H1 (cell line): ENCODE measurements around the gene CELF1. TPM values are rescaled to one million over a fixed set of nuclear protein-coding genes. Genes with fewer than 3 reads are reported as not detected.
A peak's percentile ranks its signal among the peaks of the same experiment; 100 is the strongest.

Experiments used
- CTCF ChIA-PET: fragments of 300-600 bp; sonication (Branson Sonifier 250); formaldehyde crosslinking; loops from one replicate; lab custom pipeline; 2021; ENCODE audit not compliant: partially characterized antibody; lab: Charles Lee
- POLR2A ChIA-PET: fragments of 300-600 bp; sonication (Branson Sonifier 250); formaldehyde crosslinking; loops from one replicate; lab custom pipeline; 2021; ENCODE audit warnings: inconsistent platforms; ENCODE audit not compliant: partially characterized antibody; lab: Charles Lee
- DNase-seq, 2 experiments: peaks; one replicate each; pipeline versions ENCODE4 v3.0.0 to v3.0.0-alpha.2; 2010 to 2022; ENCODE audit warnings: low spot score in 2 of 2, low read depth in 1 of 2, mixed read lengths in 1 of 2
- FAIRE-seq: peaks from 2 replicates; lab custom pipeline; 2011; peaks lifted over from hg19 to GRCh38; lab: Jason Lieb, UNC
- H2AFZ ChIP-seq: 2 replicates; pipeline ENCODE4 v1.8.1; 2012; ENCODE audit warnings: low read length, inconsistent platforms
- H2AK5ac ChIP-seq: 2 replicates; pipeline ENCODE4 v1.6.1; 2013; ENCODE audit warnings: low read depth, low read length
- H2BK120ac ChIP-seq: replicated peaks from 2 replicates; pipeline ENCODE3; 2013; ENCODE audit warnings: low read depth, low read length, inconsistent platforms
- H2BK12ac ChIP-seq: 2 replicates; pipeline ENCODE4 v1.6.1; 2013; ENCODE audit warnings: low read depth, low read length
- H2BK15ac ChIP-seq: 2 replicates; pipeline ENCODE4 v1.6.1; 2013; ENCODE audit warnings: low read length
- H2BK20ac ChIP-seq: 2 replicates; pipeline ENCODE4 v1.6.1; 2013; ENCODE audit warnings: low read length
- H2BK5ac ChIP-seq: 2 replicates; pipeline ENCODE4 v1.6.1; 2013; ENCODE audit warnings: low read depth, low read length
- H3K14ac ChIP-seq: 2 replicates; pipeline ENCODE4 v1.6.1; 2013; ENCODE audit warnings: inconsistent platforms; ENCODE audit not compliant: insufficient read length
- H3K18ac ChIP-seq: 2 replicates; pipeline ENCODE4 v1.6.1; 2013; ENCODE audit warnings: low read length; ENCODE audit errors: extremely low read depth
- H3K23ac ChIP-seq: 2 replicates; pipeline ENCODE4 v1.6.1; 2013; ENCODE audit warnings: inconsistent platforms; ENCODE audit not compliant: insufficient read length
- H3K23me2 ChIP-seq: 2 replicates; pipeline ENCODE4 v1.6.1; 2013; ENCODE audit warnings: low read depth, low read length
- H3K27ac ChIP-seq: 2 replicates; pipeline ENCODE4 v1.6.1; 2011; ENCODE audit warnings: low read depth, low read length, inconsistent platforms
- H3K27me3 ChIP-seq, 4 experiments: replicated peaks in 1 of 4; 1 replicate in 1 of 4; 2 replicates in 3 of 4; pipeline versions ENCODE4 v1.6.1 to v1.8.1; 2011 to 2013; ENCODE audit warnings: low read length in 3 of 4, mild to moderate bottlenecking in 3 of 4, inconsistent platforms in 2 of 4, mixed read lengths in 2 of 4, moderate library complexity in 1 of 4; ENCODE audit not compliant: control insufficient read depth in 3 of 4, insufficient read depth in 3 of 4; ENCODE audit errors: extremely low read depth in 1 of 4
- H3K36me3 ChIP-seq, 4 experiments: 2 replicates each; pipeline versions ENCODE4 v1.6.1 to v1.8.1; 2011 to 2013; ENCODE audit warnings: mild to moderate bottlenecking in 4 of 4, low read length in 3 of 4, moderate library complexity in 2 of 4, control low read depth in 1 of 4, inconsistent platforms in 1 of 4; ENCODE audit not compliant: insufficient read depth in 4 of 4, control insufficient read depth in 2 of 4
- H3K4ac ChIP-seq: replicated peaks from 2 replicates; pipeline ENCODE3; 2013; ENCODE audit warnings: low read length, low read depth, mixed read lengths, inconsistent platforms; ENCODE audit not compliant: insufficient read length
- H3K4me1 ChIP-seq, 4 experiments: replicated peaks in 1 of 4; 1 replicate in 1 of 4; 2 replicates in 3 of 4; pipeline versions ENCODE4 v1.6.1 to v1.8.1; 2011 to 2013; ENCODE audit warnings: low read length in 3 of 4, inconsistent platforms in 2 of 4, mixed read lengths in 1 of 4; ENCODE audit not compliant: insufficient read depth in 4 of 4, control insufficient read depth in 3 of 4
- H3K4me2 ChIP-seq, 2 experiments: 2 replicates each; pipeline versions ENCODE4 v1.6.1 to v1.8.1; 2011 to 2013; ENCODE audit warnings: low read depth in 2 of 2, low read length in 2 of 2, control low read depth in 1 of 2, inconsistent platforms in 1 of 2, mild to moderate bottlenecking in 1 of 2; ENCODE audit not compliant: insufficient read depth in 1 of 2
- H3K4me3 ChIP-seq, 4 experiments: fragments of 200-600, 300-600 bp in 1 of 4; sonication (generic), shearing (Covaris generic), sonication (Bioruptor Twin) in 1 of 4; 2 replicates each; pipeline versions ENCODE4 v1.5.1 to v1.8.1; 2011 to 2016; ENCODE audit warnings: low read length in 4 of 4, low read depth in 3 of 4, control low read depth in 2 of 4, inconsistent platforms in 2 of 4, mild to moderate bottlenecking in 2 of 4, mixed read lengths in 1 of 4, moderate library complexity in 1 of 4; ENCODE audit not compliant: insufficient read depth in 2 of 4; ENCODE audit errors: extremely low read depth in 1 of 4
- H3K56ac ChIP-seq: replicated peaks from 2 replicates; pipeline ENCODE3; 2013; ENCODE audit warnings: low read depth, mild to moderate bottlenecking, mixed read lengths, low read length, inconsistent platforms; ENCODE audit not compliant: insufficient read length
- H3K79me1 ChIP-seq: 2 replicates; pipeline ENCODE4 v1.6.1; 2013; ENCODE audit warnings: low read depth, low read length, control low read depth
- H3K79me2 ChIP-seq, 2 experiments: 2 replicates each; pipeline versions ENCODE4 v1.6.1 to v1.8.1; 2012 to 2013; ENCODE audit warnings: low read length in 2 of 2, mild to moderate bottlenecking in 2 of 2, inconsistent platforms in 1 of 2; ENCODE audit not compliant: insufficient read depth in 2 of 2, control insufficient read depth in 1 of 2
- H3K9ac ChIP-seq, 4 experiments: replicated peaks in 1 of 4; 1 replicate in 1 of 4; 2 replicates in 3 of 4; pipeline versions ENCODE4 v1.6.1 to v1.8.1; 2011 to 2013; ENCODE audit warnings: low read depth in 3 of 4, low read length in 3 of 4, control low read depth in 2 of 4, mild to moderate bottlenecking in 2 of 4, moderate library complexity in 2 of 4, inconsistent platforms in 1 of 4; ENCODE audit errors: extremely low read depth in 1 of 4
- H3K9me3 ChIP-seq, 2 experiments: 2 replicates each; pipeline versions ENCODE4 v1.6.1 to v1.8.1; 2012 to 2013; ENCODE audit warnings: mild to moderate bottlenecking in 2 of 2, moderate library complexity in 2 of 2, control low read depth in 1 of 2, inconsistent platforms in 1 of 2, low read depth in 1 of 2, low read length in 1 of 2, mixed read lengths in 1 of 2; ENCODE audit not compliant: insufficient read depth in 2 of 2
- H4K20me1 ChIP-seq, 2 experiments: replicated peaks in 1 of 2; 2 replicates each; pipeline versions ENCODE3 to v1.8.1; 2011 to 2013; ENCODE audit warnings: inconsistent platforms in 2 of 2, low read length in 2 of 2, mild to moderate bottlenecking in 1 of 2; ENCODE audit not compliant: insufficient read depth in 2 of 2, control insufficient read depth in 1 of 2
- H4K5ac ChIP-seq: 2 replicates; pipeline ENCODE4 v1.6.1; 2013; ENCODE audit warnings: low read length, low read depth, mixed read lengths, inconsistent platforms; ENCODE audit not compliant: insufficient read length
- H4K8ac ChIP-seq: 2 replicates; pipeline ENCODE4 v1.8.0; 2013; ENCODE audit warnings: mild to moderate bottlenecking, moderate library complexity, low read length, inconsistent platforms; ENCODE audit not compliant: insufficient read depth; ENCODE audit errors: extremely low read depth
- H4K91ac ChIP-seq: replicated peaks from 2 replicates; pipeline ENCODE3; 2013; ENCODE audit warnings: low read length, mixed read lengths, inconsistent platforms; ENCODE audit not compliant: insufficient read length
- SP4 ChIP-seq: IDR thresholded peaks from 2 replicates; pipeline ENCODE4 v1.6.1; 2012; ENCODE audit warnings: low read length, inconsistent platforms
- SRF ChIP-seq: IDR thresholded peaks from 2 replicates; pipeline ENCODE4 v1.6.1; 2011; ENCODE audit warnings: mild to moderate bottlenecking, low read depth, low read length, moderate library complexity
- TBP ChIP-seq: IDR thresholded peaks from 2 replicates; pipeline ENCODE4 v1.6.1; 2011; ENCODE audit warnings: low read depth, low read length, improper control_type of control experiment
- WGBS, 2 experiments: shearing (Covaris generic) in 1 of 2; methylation state at CpG; one replicate each; pipeline versions ENCODE4 v1.1.6 to v1.1.7; 2013 to 2015; ENCODE audit warnings: low lambda C conversion rate in 2 of 2, mixed read lengths in 2 of 2, inconsistent platforms in 1 of 2, low coverage in 1 of 2, missing lambda C conversion rate in 1 of 2; ENCODE audit not compliant: insufficient replicate concordance in 2 of 2, insufficient coverage in 1 of 2, insufficient read length in 1 of 2; ENCODE audit errors: extremely low coverage in 1 of 2, missing lambda C conversion rate in 1 of 2; 5-methylcytosine and 5-hydroxymethylcytosine counted together
- polyA plus RNA-seq, 7 experiments: library from polyadenylated mRNA; depleted of rRNA in 3 of 7; stranded (reverse) in 5 of 7; unstranded in 2 of 7; fragments of >200 nt in 5 of 7; fragments of 200-250 nt in 2 of 7; gene quantifications; 1 replicate in 5 of 7; 2 replicates in 1 of 7; 4 replicates in 1 of 7; pipeline versions ENCODE4 v1.2.1 to v1.2.3, GENCODE V29; 2011 to 2013; ENCODE audit warnings: missing spikeins in 2 of 7, mixed read lengths in 2 of 7
- total RNA-seq: library from RNA; stranded (reverse); fragmentation: NEBNext Ultra II Directional; extraction: Animal tissue kit (Norgen Biotek cat#: 25700); gene quantifications from 2 replicates; pipeline ENCODE4 v1.2.1, GENCODE V29; 2021

Gene CELF1
- total and polyA plus RNA-seq, 2 of the 8 experiments (the other 6 are each of a cell fraction or from before 2014, with no cell fraction given) = 131 to 197 TPM

GRCh38 chr11:47507563-47508239 is 45.2 kb downstream of the CELF1 start:
- Histone ChIP-seq H4K91ac (no peak overlapping the region), H3K9ac (no peak overlapping the region), H4K5ac (no peak overlapping the region), H2BK5ac (no peak overlapping the region), H3K18ac (no peak overlapping the region), H3K4me2 (no peak overlapping the region), H4K8ac (no peak overlapping the region)
- CTCF ChIA-PET = interaction anchor here (0.5 to 1.1 kb wide), 3 partner anchors 10 to 57 kb away, joined by 3 to 4 read pairs (median 3); no protein-coding TSS in a partner anchor
- no peak for TF ChIP-seq SP4
- no peak for TF ChIP-seq TBP
- TF ChIP-seq SRF = 0 out of 2 replicates have a peak, but pooled peaks have one; percentile 12
- TF ChIP-seq, all 59 proteins: peak for 1
- Histone ChIP-seq H2BK120ac (no peak overlapping the region), H3K23me2 (no peaks in the 10 kb centered on the region; the same call in 1 of the 2 replicates), H3K79me1 (peaks cover 6% of the 10 kb centered on the region), H3K36me3 (peaks cover 0 to 2% (median 0%) of the 10 kb centered on the region in 4 experiments; a peak in 1 of 8 replicates), H3K9me3 (no peaks in the 10 kb centered on the region), H3K4ac (no peak overlapping the region), H3K4me1 (peaks cover 2 to 9% (median 6%) of the 10 kb centered on the region in 4 experiments), H3K56ac (no peak overlapping the region), H3K23ac (no peak overlapping the region), H2AK5ac (no peak overlapping the region), H2BK15ac (no peak overlapping the region), H3K27me3 (no peaks in the 10 kb centered on the region), H2AFZ (no peak overlapping the region), H3K14ac (no peak overlapping the region), H2BK20ac (no peak overlapping the region), H3K27ac (peak overlapping the region; percentile 8; the same call in 1 of the 2 replicates), H4K20me1 (peaks cover 10 to 18% of the 10 kb centered on the region in 2 experiments), H3K79me2 (peaks cover 15 to 99% of the 10 kb centered on the region in 2 experiments), H3K4me3 (no peak overlapping the region), H2BK12ac (no peak overlapping the region)
- WGBS, 2 experiments = 74% methylated on average over 1 of the region's 1 CpG; no CpG with 5 or more reads in 1 of the 2 experiments
- DNase-seq = no peak
- no peak for FAIRE-seq
- POLR2A ChIA-PET = interaction anchor here (0.6 to 1.4 kb wide), 3 partner anchors 27 to 57 kb away, joined by 3 to 5 read pairs (median 3); no protein-coding TSS in a partner anchor
